K562 (cell line): ENCODE data around the gene MED12. TPM values are rescaled to one million over a fixed set of nuclear protein-coding genes. Genes with fewer than 3 reads are reported as not detected.
A peak's percentile ranks its signal among the peaks of the same experiment; 100 is the strongest.

ENCODE experiments used
- ATAC-seq: fragments of 200-7000 bp; cut with Tn5 transposase; 3 replicates; pipeline ENCODE4 v1.9.1; 2020; ENCODE audit warnings: moderate library complexity
- BruUV-seq: library from RNA; stranded (reverse); fragments of 400-500 nt; replicated peaks from 2 replicates; lab custom pipeline; 2021; lab: Mats Ljungman, UMichigan
- CTCF ChIA-PET: fragments of 300-600 bp; formaldehyde crosslinking; extraction: SDS; loops from one replicate; lab custom pipeline; 2021; ENCODE audit warnings: low intra/inter-chr PET ratio; lab: Yijun Ruan, JAX
- POLR2A ChIA-PET: fragments of 300-600, 350-650 bp; sonication (Branson Sonifier 250); formaldehyde crosslinking; extraction: SDS; loops from one replicate; lab custom pipeline; 2021; ENCODE audit warnings: antibody characterized with exemption, inconsistent platforms; lab: Yijun Ruan, JAX
- DNase-seq, 4 experiments: peaks; one replicate each; pipeline versions ENCODE4 v3.0.0 to v3.0.0-alpha.2; 2011 to 2018; ENCODE audit warnings: low spot score in 3 of 4, mixed read lengths in 3 of 4; ENCODE audit errors: extremely low read depth in 1 of 4
- FAIRE-seq: peaks from 2 replicates; lab custom pipeline; 2011; peaks lifted over from hg19 to GRCh38; lab: Jason Lieb, UNC
- H2AFZ ChIP-seq: 2 replicates; pipeline ENCODE4 v1.6.0; 2011; ENCODE audit warnings: low read depth, low read length, control low read depth, inconsistent platforms
- H3K27ac ChIP-seq: fragments of 200-600 bp; 3 replicates; pipeline ENCODE4 v1.8.0; 2011; ENCODE audit warnings: low read depth, mild to moderate bottlenecking, control low read depth, inconsistent platforms, low read length, moderate library complexity, mixed read lengths; ENCODE audit errors: extremely low read depth
- H3K27me3 ChIP-seq, 2 experiments: fragments of 300-600 bp in 1 of 2; 2 replicates in 1 of 2; 3 replicates in 1 of 2; pipeline versions ENCODE4 v1.6.0 to v1.8.0; 2011; ENCODE audit warnings: inconsistent platforms in 2 of 2, low read length in 2 of 2, mild to moderate bottlenecking in 1 of 2, mixed read lengths in 1 of 2, moderate library complexity in 1 of 2; ENCODE audit not compliant: control insufficient read depth in 2 of 2, insufficient read depth in 2 of 2
- H3K36me3 ChIP-seq: fragments of 300-600 bp; 3 replicates; pipeline ENCODE4 v1.8.0; 2011; ENCODE audit warnings: mild to moderate bottlenecking, low read length, inconsistent platforms; ENCODE audit not compliant: control insufficient read depth, insufficient read depth
- H3K4me1 ChIP-seq, 2 experiments: fragments of 200-600 bp in 1 of 2; replicated peaks in 1 of 2; 2 replicates in 1 of 2; 3 replicates in 1 of 2; pipeline versions ENCODE4 v1.5.1 to v1.8.0; 2011; ENCODE audit warnings: inconsistent platforms in 2 of 2, low read length in 2 of 2, mild to moderate bottlenecking in 1 of 2, mixed read lengths in 1 of 2, moderate library complexity in 1 of 2; ENCODE audit not compliant: control insufficient read depth in 2 of 2, insufficient read depth in 2 of 2
- H3K4me2 ChIP-seq: 2 replicates; pipeline ENCODE4 v1.6.1; 2011; ENCODE audit warnings: low read length, control low read depth, inconsistent platforms, mixed read lengths; ENCODE audit not compliant: insufficient read depth
- H3K4me3 ChIP-seq: fragments of 200-600 bp; sonication (generic), shearing (Covaris generic); 2 replicates; pipeline ENCODE4 v1.5.1; 2016; ENCODE audit warnings: control low read depth, inconsistent platforms
- H3K79me2 ChIP-seq: fragments of 200-600 bp; 3 replicates; pipeline ENCODE4 v1.8.0; 2011; ENCODE audit warnings: low read length, inconsistent platforms; ENCODE audit not compliant: control insufficient read depth, insufficient read depth
- H3K9ac ChIP-seq, 2 experiments: 2 replicates each; pipeline versions ENCODE4 v1.6.0 to v1.6.1; 2011; ENCODE audit warnings: low read depth in 2 of 2, low read length in 2 of 2, control low read depth in 1 of 2, inconsistent platforms in 1 of 2, mild to moderate bottlenecking in 1 of 2, mixed read lengths in 1 of 2; ENCODE audit not compliant: insufficient read depth in 1 of 2
- H3K9me1 ChIP-seq: one replicate; pipeline ENCODE4 v1.6.0; 2011; ENCODE audit warnings: inconsistent platforms, mild to moderate bottlenecking, low read length, moderate library complexity; ENCODE audit not compliant: control insufficient read depth, insufficient read depth
- H3K9me3 ChIP-seq: replicated peaks from 2 replicates; pipeline ENCODE4 v1.5.1; 2011; ENCODE audit warnings: low read depth, low read length, inconsistent platforms; ENCODE audit not compliant: control insufficient read depth, insufficient read depth
- H4K20me1 ChIP-seq: replicated peaks from 2 replicates; pipeline ENCODE4 v1.6.1; 2011; ENCODE audit warnings: low read length, inconsistent platforms, mixed read lengths; ENCODE audit not compliant: control insufficient read depth, insufficient read depth
- CREB3 ChIP-seq: fragments of 450-650 bp; conservative IDR thresholded peaks from 2 replicates; pipeline ENCODE4 v1.6.1; 2016; ENCODE audit warnings: missing genetic modification characterization, low read depth, mild to moderate bottlenecking, missing compliant biosample characterization, moderate library complexity
- E2F8 ChIP-seq: fragments of 450-650 bp; IDR thresholded peaks from 2 replicates; pipeline ENCODE4 v1.7.1; 2018; ENCODE audit warnings: mild to moderate bottlenecking, low read depth; ENCODE audit not compliant: partially characterized antibody
- NFE2L1 ChIP-seq: fragments of 450-650 bp; IDR thresholded peaks from 2 replicates; pipeline ENCODE4 v1.6.1; 2016; ENCODE audit warnings: missing genetic modification characterization, low read depth, mild to moderate bottlenecking, missing compliant biosample characterization, moderate library complexity, borderline replicate concordance
- POLR3A ChIP-seq: IDR thresholded peaks from 2 replicates; pipeline ENCODE4 v1.6.1; 2011; ENCODE audit warnings: borderline replicate concordance, mild to moderate bottlenecking, moderate library complexity; ENCODE audit not compliant: insufficient read length, insufficient read depth; ENCODE audit errors: extremely low read depth
- SRF ChIP-seq, 2 experiments: fragments of 250-450, 450-650 bp in 1 of 2; sonication (Bioruptor Pico) in 1 of 2; sonication (generic) in 1 of 2; formaldehyde crosslinking; IDR thresholded peaks; 2 replicates each; pipeline versions ENCODE4 v1.5.0 to v1.5.1; 2020 to 2022; ENCODE audit warnings: mild to moderate bottlenecking in 1 of 2, missing genetic modification reagents in 1 of 2
- WGBS: fragments of 100-300 bp; shearing (Covaris generic); methylation state at CpG from one replicate; pipeline ENCODE4 v1.1.6; 2016; ENCODE audit warnings: low coverage, mixed read lengths; ENCODE audit not compliant: insufficient coverage; ENCODE audit errors: missing lambda C conversion rate; 5-methylcytosine and 5-hydroxymethylcytosine counted together
- in situ Hi-C: fragments of 300-500 bp; cut with MboI; formaldehyde crosslinking; loops from 4 replicates; pipeline ENCODE4 v1.15.0; 2018; ENCODE audit warnings: inconsistent platforms, mixed read lengths
- intact Hi-C: fragments of 100-400 bp; cut with micrococcal nuclease; formaldehyde crosslinking; loops from 2 replicates; pipeline ENCODE4 v1.14.2; 2022
- polyA plus RNA-seq, 8 experiments: library from polyadenylated mRNA; depleted of rRNA in 4 of 8; stranded (reverse) in 5 of 8; unstranded in 3 of 8; fragments of >200 nt; fragmentation: Nextera tagmentation in 2 of 8; fragmentation: Illumina TruSeq in 1 of 8; extraction: Ambion mirVana in 2 of 8; extraction: Trizol in 1 of 8; gene quantifications; 2 replicates each; pipeline versions ENCODE4 v1.2.1 to v1.2.3, GENCODE V29; 2011 to 2014; ENCODE audit warnings: inconsistent platforms in 1 of 8, missing spikeins in 1 of 8
- total RNA-seq, 7 experiments: library from RNA; depleted of rRNA in 6 of 7; stranded (reverse); fragments of >200 nt in 6 of 7; fragmentation: Illumina TruSeq in 2 of 7; extraction: Trizol in 2 of 7; gene quantifications; 2 replicates each; pipeline versions ENCODE4 v1.2.1 to v1.2.3, GENCODE V29; 2011 to 2021; ENCODE audit warnings: low replicate concordance in 1 of 7

The MED12 gene
- total and polyA plus RNA-seq, 9 of the 15 experiments (the other 6 are each of a cell fraction or from before 2014, with no cell fraction given), result 1.6 to 49.7 (median 8.6) TPM

GRCh38 chrX:71181910-71182799 is 63.8 kb downstream of the MED12 start (continued):
- TF ChIP-seq NFE2L1 (tag), result peak; percentile 91
- no peak for TF ChIP-seq POLR3A

- H3K79me2 ChIP-seq, result no peaks in the 10 kb centered on the region
- H3K27ac ChIP-seq, result peak overlapping the region; percentile 97
- CTCF ChIA-PET, result no interaction called here
- H3K9me3 ChIP-seq, result no peaks in the 10 kb centered on the region
- peak overlapping the region; percentile 84 for H2AFZ ChIP-seq
- in situ Hi-C loops (no loop called here), intact Hi-C loops (loop anchor here (5.0 kb wide), 1 partner anchor 469 kb away; no protein-coding TSS in a partner anchor)
- WGBS, result 54% methylated on average over 2 of the region's 2 CpGs
- H3K27me3 ChIP-seq, result no peaks in the 10 kb centered on the region
- ATAC-seq, result no peak
- peak overlapping the region; percentile 33 to 96; a peak in 2 of 4 replicates for H3K9ac ChIP-seq
- FAIRE-seq, result no peak
- peaks cover 4 to 15% of the 10 kb centered on the region in 2 experiments; a peak in 3 of 5 replicates for H3K4me1 ChIP-seq
- no peaks in the 10 kb centered on the region for H3K36me3 ChIP-seq
- H3K9me1 ChIP-seq, result no peaks in the 10 kb centered on the region
- H4K20me1 ChIP-seq, result no peaks in the 10 kb centered on the region
- no peak overlapping the region for H3K4me2 ChIP-seq
- H3K4me3 ChIP-seq, result no peak overlapping the region
- BruUV-seq, result no TSS peak
- TF ChIP-seq SRF (CRISPR knock-in tag; IDR thresholded peaks at IDR 0.05) (no peak), E2F8 (no peak), CREB3 (tag) (0 out of 2 replicates have a peak, but pooled peaks have one; percentile 7)
- POLR2A ChIA-PET, result interaction anchor here (0.6 to 1.2 kb wide), 4 partner anchors 10 to 188 kb away, joined by 3 to 5 read pairs (median 3); no protein-coding TSS in a partner anchor
- no peak for DNase-seq
Observed at GRCh38 chrX:71182871-71183270, 64.5 kb downstream of the MED12 start.
